AG08396 (cell line): ENCODE results near the gene SBF2.
"Not testable (repeated sequence)": the region's sequence is repeated elsewhere in the genome, so short reads cannot be mapped to it uniquely, and the experiment has no call there.

ENCODE experiments used
- DNase-seq: peaks from one replicate; pipeline ENCODE4 v3.0.0; 2012; ENCODE audit warnings: low spot score, mixed read lengths

Gene SBF2

GRCh38 chr11:10012068-10012467, 282.0 kb downstream of the SBF2 start:
- no peak for DNase-seq

- DNase-seq, result no peak
Measured at GRCh38 chr11:10005955-10006525, 288.0 kb downstream of the SBF2 start.

GRCh38 chr11:10004526-10005113, 289.4 kb downstream of the SBF2 start:
- no peak for DNase-seq

- no peak for DNase-seq
Measured at GRCh38 chr11:10002221-10002620, 291.8 kb downstream of the SBF2 start.

GRCh38 chr11:9992306-9992705, 301.7 kb downstream of the SBF2 start:
- DNase-seq, result no peak

GRCh38 chr11:9990221-9990973, 303.6 kb downstream of the SBF2 start:
- no peak for DNase-seq

GRCh38 chr11:9987303-9987702, 306.7 kb downstream of the SBF2 start:
- DNase-seq, result not testable (repeated sequence)

- no peak for DNase-seq
Measured at GRCh38 chr11:9982796-9983579, 311.0 kb downstream of the SBF2 start.

GRCh38 chr11:9982127-9982795, 311.8 kb downstream of the SBF2 start:
- no peak for DNase-seq

GRCh38 chr11:9980931-9981330, 313.1 kb downstream of the SBF2 start:
- DNase-seq, result no peak

- no peak for DNase-seq
Measured at GRCh38 chr11:9977554-9977953, 316.5 kb downstream of the SBF2 start.

GRCh38 chr11:9974375-9974774, 319.6 kb downstream of the SBF2 start:
- DNase-seq, result no peak

- no peak for DNase-seq
Measured at GRCh38 chr11:9973921-9974320, 320.1 kb downstream of the SBF2 start.

- peak; percentile 47 for DNase-seq
Measured at GRCh38 chr11:9972989-9973388, 321.0 kb downstream of the SBF2 start.

- DNase-seq, result no peak
Measured at GRCh38 chr11:9971894-9972293, 322.1 kb downstream of the SBF2 start.

GRCh38 chr11:9969068-9969467, 325.0 kb downstream of the SBF2 start:
- no peak for DNase-seq

GRCh38 chr11:9962722-9963121, 331.3 kb downstream of the SBF2 start:
- DNase-seq, result no peak

GRCh38 chr11:9957072-9957471, 336.9 kb downstream of the SBF2 start:
- DNase-seq, result no peak

- DNase-seq, result no peak
Measured at GRCh38 chr11:9956483-9956882, 337.5 kb downstream of the SBF2 start.

- DNase-seq, result no peak
Measured at GRCh38 chr11:9955391-9955790, 338.6 kb downstream of the SBF2 start.

GRCh38 chr11:9953994-9954626, 339.9 kb downstream of the SBF2 start:
- DNase-seq, result no peak
